IPS-NIHi7 (cell line): ENCODE results near the gene ZNF19.
"Not testable (repeated sequence)": the region's sequence is repeated elsewhere in the genome, so short reads cannot be mapped to it uniquely, and the experiment has no call there.

Experiments used
- DNase-seq: peaks from one replicate; pipeline ENCODE4 v3.0.0; 2012; ENCODE audit warnings: mixed read lengths; ENCODE audit errors: extremely low spot score

Gene ZNF19

DNA sequence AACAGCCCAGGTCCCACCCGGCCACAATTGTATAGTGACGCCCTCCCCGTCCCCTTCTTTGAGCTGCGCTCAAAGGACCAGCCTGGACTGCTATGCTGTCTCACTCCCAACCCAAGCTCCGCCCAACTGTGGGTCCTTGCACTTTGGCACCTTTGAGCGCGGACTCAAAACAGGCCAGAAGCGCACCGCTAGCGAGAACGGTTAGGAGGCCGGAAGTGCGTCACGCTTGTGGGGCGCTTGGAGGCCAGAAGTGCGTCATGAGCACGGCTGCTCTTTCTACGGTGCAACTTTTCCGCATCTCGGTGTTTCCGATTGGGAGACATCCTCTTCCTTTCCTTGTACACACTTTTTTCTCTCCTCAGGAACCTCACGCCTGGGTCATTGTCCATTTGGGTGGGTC, at the start of gene ZNF19:
Gene ZNF19, minus strand, starts transcription at position 203 of the 400 bp plus-strand sequence. CDS start 7,210 bp downstream, outside the sequence.
- no peak for DNase-seq

GRCh38 chr16:71537643-71538042, 48.5 kb upstream of the ZNF19 start:
- DNase-seq = peak; percentile 72

DNA sequence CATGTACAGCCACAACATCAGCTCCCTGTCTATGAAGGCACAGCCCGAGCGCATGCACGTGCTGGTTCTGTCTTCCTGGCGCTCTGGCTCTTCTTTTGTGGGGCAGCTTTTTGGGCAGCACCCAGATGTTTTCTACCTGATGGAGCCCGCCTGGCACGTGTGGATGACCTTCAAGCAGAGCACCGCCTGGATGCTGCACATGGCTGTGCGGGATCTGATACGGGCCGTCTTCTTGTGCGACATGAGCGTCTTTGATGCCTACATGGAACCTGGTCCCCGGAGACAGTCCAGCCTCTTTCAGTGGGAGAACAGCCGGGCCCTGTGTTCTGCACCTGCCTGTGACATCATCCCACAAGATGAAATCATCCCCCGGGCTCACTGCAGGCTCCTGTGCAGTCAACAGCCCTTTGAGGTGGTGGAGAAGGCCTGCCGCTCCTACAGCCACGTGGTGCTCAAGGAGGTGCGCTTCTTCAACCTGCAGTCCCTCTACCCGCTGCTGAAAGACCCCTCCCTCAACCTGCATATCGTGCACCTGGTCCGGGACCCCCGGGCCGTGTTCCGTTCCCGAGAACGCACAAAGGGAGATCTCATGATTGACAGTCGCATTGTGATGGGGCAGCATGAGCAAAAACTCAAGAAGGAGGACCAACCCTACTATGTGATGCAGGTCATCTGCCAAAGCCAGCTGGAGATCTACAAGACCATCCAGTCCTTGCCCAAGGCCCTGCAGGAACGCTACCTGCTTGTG, 47.8 kb upstream of the ZNF19 start:
- DNase-seq = no peak

DNA sequence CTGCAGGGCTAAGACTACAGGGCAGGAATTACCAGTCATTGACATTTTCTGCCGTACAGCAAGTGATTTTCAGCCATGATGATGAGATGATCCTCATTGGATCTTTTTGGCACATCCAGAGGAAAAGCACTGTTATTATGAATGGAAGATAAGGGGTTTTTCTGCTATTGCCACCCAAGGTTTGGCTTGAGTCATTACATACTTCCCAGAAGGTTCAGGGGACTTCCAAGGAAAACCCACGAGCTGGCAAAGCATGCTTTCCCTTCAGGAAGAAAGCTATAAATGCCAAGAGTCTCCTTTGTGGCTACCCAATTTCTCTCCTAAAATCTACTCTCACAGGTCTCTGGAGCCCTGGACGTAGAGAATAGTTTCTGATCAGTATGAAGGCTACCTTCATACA, 43.2 kb upstream of the ZNF19 start:
- no peak for DNase-seq

GRCh38 chr16:71528863-71529262, 39.7 kb upstream of the ZNF19 start:
- DNase-seq = no peak

DNA sequence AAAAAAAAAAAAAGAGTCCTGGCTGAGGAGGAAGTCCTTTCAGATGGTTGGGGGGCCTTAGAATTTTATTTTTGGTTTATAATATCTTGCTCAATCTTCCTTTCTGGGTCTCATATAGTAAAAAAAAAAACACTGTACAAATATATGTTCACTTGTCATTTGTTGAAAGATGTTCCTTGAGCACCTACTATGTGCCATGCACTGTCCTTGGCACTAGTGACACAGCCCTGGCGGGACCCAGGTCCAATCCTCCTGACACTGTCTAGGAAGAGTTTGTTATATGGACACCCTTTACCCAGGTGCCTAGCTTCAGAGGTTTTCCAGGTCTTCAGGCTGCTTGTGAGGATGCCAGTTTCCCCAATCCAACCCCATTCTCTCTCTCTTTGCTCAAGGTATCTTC, 39.1 kb upstream of the ZNF19 start:
- DNase-seq = no peak

DNA sequence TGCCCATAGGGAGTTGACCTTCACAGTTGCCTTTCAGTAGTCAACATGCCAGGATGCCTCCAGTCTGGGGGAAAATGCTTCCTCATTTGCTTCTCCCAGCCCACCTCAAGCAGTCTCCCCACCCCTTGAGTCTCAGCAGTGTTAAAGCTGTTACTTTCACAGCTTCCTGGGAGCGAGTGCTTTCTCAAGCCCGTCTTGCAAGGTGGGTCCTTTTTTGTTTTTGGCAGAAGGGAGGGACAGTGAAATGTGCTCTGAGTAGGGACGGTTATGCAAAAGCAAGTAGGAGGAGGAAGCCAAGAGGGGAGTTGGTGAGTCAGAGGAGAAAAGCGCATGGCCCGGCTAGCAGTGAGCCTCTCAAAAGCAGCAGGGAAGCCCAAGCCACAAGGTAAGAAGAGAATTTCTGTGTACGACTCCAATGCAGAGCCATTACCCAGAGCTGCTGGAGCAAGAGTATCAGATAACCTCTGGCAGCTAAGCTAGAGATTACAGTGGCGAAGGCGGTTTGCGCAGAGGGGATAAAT, 37.0 kb upstream of the ZNF19 start, which contains the start of gene CHST4:
Gene CHST4, plus strand, starts transcription at position 316 of the 521 bp plus-strand sequence. CDS start 10,252 bp downstream, outside the sequence.
- peak; percentile 86 for DNase-seq

DNA sequence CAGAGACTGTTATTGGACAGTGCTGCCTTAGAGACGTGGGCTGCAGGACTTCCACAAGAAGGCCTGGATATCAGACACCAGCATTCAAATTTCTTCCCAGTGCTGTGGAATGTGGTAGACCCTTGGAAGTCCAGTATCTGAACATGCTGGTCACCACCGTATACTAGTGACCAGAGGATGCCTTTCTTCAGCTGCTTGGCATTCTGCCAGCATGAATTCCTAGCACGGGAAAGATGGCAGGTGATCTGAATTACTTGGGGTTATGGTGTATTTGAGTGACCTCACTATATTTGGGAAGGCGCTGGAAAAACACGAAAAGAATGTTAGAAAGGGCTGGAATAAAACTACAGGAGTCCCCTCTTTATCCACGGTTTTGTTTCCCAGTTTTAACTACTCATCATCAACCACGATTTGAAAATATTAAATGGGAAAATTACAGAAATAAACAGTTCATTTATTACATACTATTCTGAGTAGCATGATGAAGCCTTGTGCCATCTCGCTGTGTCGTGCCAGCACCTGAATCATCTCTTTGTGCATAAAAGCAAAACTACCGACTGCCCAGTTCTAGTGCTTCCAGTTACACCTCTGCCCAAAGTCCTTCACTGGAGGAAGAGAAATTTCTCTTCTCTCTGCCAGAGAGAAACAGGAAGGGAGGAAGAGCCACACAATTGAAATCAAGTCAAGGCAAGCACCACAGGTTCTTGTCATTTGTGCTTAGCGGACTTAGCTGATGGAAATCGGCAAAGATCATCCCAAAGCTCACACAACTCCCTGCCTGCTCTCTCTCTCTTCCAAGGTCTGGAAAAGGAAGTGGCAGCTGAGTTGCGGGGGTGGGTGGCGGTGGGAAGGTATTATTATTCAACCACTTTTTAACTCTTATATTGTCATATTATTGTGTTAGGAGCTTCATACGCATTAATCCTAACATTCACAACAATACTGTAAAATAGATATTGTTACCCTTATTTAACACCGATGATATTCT, 35.7 kb upstream of the ZNF19 start:
- DNase-seq = peak; percentile 37

DNA sequence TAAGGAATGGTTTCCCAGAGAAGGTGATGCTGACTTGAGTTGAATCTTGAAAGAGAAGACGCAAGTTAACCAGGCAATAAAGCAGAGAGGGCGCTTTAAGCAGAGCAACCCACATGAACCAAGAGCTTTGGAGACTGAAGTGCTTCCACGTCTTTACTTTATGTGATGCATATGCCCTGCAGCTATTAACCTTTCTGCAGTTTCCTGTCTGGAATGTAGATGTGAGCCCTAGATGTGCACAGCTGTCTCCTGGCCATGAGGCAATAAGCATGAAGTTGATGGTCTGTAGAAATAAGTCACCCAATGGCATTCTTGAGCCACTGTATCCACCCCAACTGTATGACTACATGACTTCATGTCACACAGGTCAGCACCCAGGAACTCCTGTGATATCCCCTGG, 31.4 kb upstream of the ZNF19 start:
- no peak for DNase-seq

- DNase-seq = peak; percentile 64
Measured at GRCh38 chr16:71515026-71515425, 25.9 kb upstream of the ZNF19 start.

DNA sequence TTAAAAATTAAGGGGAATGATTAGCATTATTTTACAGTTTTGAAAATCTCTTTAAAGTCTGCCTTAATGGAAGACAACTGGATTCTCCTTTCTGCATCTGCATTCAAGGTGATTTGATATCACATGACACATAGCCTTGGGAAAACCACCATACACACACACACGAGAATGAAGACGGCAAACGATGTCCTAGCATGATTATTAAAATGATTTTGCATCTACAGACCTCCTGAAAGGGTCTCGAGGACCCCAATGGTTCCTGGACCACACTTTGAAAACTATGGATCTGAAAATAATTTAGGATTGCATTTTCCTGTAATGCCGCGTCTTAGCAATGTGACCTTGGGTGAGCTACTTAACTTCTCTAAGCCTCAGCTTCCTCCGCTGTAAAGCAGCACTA, 25.4 kb upstream of the ZNF19 start:
- peak; percentile 44 for DNase-seq

- DNase-seq = no peak
Measured at GRCh38 chr16:71513302-71513701, 24.2 kb upstream of the ZNF19 start.

DNA sequence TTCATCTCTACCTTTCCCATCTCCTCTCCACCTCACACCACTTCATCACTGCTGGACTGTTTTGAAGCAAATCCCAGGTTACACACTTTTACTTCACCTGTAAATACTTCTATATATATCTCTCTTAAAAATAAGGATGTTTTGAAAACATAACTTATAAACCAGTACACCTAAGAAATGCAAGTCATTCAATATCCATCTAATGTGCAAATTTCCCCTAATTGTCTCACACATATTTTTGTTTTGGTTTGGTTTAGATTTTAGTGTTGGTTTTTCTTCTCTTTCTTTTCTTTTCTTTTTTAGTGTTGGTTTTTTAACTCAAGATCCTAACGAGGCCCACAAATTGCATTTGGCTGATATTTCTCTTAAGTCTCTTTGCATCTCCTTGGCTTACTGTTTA, 17.9 kb upstream of the ZNF19 start:
- DNase-seq = no peak

- DNase-seq = no peak
Measured at GRCh38 chr16:71504901-71505300, 15.8 kb upstream of the ZNF19 start.

GRCh38 chr16:71504051-71504450, 14.9 kb upstream of the ZNF19 start:
- DNase-seq = not testable (repeated sequence)

- no peak for DNase-seq
Measured at GRCh38 chr16:71501547-71501946, 12.4 kb upstream of the ZNF19 start.

GRCh38 chr16:71500964-71501363, 11.8 kb upstream of the ZNF19 start:
- DNase-seq = no peak

DNA sequence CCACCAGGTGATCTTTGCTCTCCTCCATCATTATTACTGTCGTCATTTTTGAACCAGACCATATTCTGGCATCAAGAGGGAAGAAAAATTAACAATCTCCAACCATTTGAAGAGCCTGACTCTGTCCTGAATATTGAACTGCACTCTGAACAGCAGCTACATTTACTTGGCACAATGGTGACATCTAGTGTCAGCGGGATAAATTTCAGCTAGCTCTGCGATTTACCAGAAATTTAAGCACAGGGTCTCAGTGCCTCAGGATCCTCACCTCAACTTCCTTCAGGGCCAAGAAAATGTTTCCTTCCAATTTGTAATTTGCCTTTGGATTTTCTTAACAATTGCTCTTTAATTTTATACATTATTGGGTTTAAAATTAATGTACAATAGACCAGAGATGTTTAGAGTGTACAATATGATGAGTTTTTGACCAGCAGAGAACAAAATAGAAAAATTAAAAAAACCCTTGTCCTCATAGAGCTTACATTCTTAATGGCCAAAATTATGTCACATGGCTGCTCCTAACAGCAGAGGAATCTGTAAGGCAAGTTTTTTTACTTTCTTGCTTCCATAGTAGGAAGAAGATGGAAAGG, 10.7 kb upstream of the ZNF19 start:
- peak; percentile 69 for DNase-seq

GRCh38 chr16:71498031-71498430, 8.9 kb upstream of the ZNF19 start:
- no peak for DNase-seq

GRCh38 chr16:71493213-71493612, 4.1 kb upstream of the ZNF19 start:
- no peak for DNase-seq

DNA sequence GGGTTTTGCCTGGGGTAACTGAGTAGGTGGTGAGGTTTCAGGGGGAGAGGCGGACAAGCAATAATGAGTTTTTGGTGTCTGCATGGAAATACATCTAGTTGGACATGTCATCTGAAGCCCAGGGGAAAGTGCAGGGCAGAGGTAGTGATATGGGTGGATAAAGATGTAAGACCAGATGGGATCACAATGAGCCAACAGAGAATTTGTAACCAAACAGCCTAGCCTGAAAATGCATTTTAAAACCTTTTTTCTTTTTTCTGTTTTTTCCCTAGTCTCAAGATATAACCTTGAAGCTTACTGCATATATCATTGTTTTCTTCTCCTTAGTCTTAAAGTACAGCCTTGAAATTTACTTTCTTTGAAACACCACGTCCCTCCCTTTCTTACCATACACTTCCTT, 3.7 kb upstream of the ZNF19 start:
- DNase-seq = no peak

GRCh38 chr16:71491054-71491453, 1.9 kb upstream of the ZNF19 start:
- no peak for DNase-seq
